Activated T-helper 1 cell treated with anti-CD3 and anti-CD28 coated beads, Interleukin-12 subunit alpha, Interleukin-12 subunit beta, Interleukin-2, Interleukin-4 antibody, amounts not matched to agents 30 ng/mL and 10 ng/mL and 1 ng/mL, durations not matched to agents 14 hours and 24 hours and 36 hours (primary cell): ENCODE measurements around the gene SLC35D3. TPM values are rescaled to one million over a fixed set of nuclear protein-coding genes. Genes with fewer than 3 reads are reported as not detected.

ENCODE experiments used
- total RNA-seq: library from RNA; stranded (reverse); gene quantifications from 2 replicates; pipeline ENCODE4 v1.2.3, GENCODE V29; 2022

Gene SLC35D3
- total RNA-seq, 1 donor from 2014 or later = not detected

Other genes starting within 250 kb of the SLC35D3 start
- 12.2 and 13.4 TPM in 2 replicates for gene MAP3K5, start 129.8 kb upstream of the SLC35D3 start, total RNA-seq
- 3.7 and 4.2 TPM in 2 replicates for gene PEX7, start 99.7 kb upstream of the SLC35D3 start, total RNA-seq
- gene IL20RA, start 122.7 kb downstream of the SLC35D3 start, total RNA-seq = not detected in 2 replicates